ENCODE data around the gene EZR.

DNA sequence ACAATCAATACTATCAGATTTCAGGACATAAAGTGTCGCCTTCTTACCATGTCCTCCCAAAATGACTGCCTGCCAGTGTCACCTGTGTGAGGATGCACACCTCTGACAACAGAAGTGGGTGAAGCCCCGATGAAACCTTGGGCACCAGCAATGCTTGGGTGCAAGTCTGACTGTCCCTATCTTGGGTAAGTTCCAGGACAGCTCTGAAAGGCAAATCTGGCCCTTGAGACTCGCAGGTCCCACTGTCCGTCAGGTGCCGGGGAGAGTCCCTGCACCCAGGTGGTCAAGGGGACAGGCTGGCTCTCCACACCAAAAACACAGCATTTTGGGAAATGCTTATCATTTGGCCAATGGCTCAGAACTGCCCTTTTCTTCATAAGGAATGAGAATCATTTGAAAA, 43.3 kb downstream of the EZR start:
- TF ChIP-seq, protein P1, sequence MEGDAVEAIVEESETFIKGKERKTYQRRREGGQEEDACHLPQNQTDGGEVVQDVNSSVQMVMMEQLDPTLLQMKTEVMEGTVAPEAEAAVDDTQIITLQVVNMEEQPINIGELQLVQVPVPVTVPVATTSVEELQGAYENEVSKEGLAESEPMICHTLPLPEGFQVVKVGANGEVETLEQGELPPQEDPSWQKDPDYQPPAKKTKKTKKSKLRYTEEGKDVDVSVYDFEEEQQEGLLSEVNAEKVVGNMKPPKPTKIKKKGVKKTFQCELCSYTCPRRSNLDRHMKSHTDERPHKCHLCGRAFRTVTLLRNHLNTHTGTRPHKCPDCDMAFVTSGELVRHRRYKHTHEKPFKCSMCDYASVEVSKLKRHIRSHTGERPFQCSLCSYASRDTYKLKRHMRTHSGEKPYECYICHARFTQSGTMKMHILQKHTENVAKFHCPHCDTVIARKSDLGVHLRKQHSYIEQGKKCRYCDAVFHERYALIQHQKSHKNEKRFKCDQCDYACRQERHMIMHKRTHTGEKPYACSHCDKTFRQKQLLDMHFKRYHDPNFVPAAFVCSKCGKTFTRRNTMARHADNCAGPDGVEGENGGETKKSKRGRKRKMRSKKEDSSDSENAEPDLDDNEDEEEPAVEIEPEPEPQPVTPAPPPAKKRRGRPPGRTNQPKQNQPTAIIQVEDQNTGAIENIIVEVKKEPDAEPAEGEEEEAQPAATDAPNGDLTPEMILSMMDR (IDR thresholded peaks at IDR 0.05): no peak
- TF ChIP-seq, protein P2, sequence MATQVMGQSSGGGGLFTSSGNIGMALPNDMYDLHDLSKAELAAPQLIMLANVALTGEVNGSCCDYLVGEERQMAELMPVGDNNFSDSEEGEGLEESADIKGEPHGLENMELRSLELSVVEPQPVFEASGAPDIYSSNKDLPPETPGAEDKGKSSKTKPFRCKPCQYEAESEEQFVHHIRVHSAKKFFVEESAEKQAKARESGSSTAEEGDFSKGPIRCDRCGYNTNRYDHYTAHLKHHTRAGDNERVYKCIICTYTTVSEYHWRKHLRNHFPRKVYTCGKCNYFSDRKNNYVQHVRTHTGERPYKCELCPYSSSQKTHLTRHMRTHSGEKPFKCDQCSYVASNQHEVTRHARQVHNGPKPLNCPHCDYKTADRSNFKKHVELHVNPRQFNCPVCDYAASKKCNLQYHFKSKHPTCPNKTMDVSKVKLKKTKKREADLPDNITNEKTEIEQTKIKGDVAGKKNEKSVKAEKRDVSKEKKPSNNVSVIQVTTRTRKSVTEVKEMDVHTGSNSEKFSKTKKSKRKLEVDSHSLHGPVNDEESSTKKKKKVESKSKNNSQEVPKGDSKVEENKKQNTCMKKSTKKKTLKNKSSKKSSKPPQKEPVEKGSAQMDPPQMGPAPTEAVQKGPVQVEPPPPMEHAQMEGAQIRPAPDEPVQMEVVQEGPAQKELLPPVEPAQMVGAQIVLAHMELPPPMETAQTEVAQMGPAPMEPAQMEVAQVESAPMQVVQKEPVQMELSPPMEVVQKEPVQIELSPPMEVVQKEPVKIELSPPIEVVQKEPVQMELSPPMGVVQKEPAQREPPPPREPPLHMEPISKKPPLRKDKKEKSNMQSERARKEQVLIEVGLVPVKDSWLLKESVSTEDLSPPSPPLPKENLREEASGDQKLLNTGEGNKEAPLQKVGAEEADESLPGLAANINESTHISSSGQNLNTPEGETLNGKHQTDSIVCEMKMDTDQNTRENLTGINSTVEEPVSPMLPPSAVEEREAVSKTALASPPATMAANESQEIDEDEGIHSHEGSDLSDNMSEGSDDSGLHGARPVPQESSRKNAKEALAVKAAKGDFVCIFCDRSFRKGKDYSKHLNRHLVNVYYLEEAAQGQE (IDR thresholded peaks at IDR 0.05; ENCODE audit: insufficient read depth in 1 of 2, low read depth in 2 of 2, low read length in 1 of 2): no peak
- TF ChIP-seq POLR2AphosphoS5 (IDR thresholded peaks at IDR 0.05; ENCODE audit: low read depth, low read length): no peak
